H1 (cell line): ENCODE measurements around the gene C2CD4C. TPM values are rescaled to one million over a fixed set of nuclear protein-coding genes. Genes with fewer than 3 reads are reported as not detected.

ENCODE experiments used
- CTCF ChIA-PET: fragments of 300-600 bp; sonication (Branson Sonifier 250); formaldehyde crosslinking; loops from one replicate; lab custom pipeline; 2021; ENCODE audit not compliant: partially characterized antibody; lab: Charles Lee
- POLR2A ChIA-PET: fragments of 300-600 bp; sonication (Branson Sonifier 250); formaldehyde crosslinking; loops from one replicate; lab custom pipeline; 2021; ENCODE audit warnings: inconsistent platforms; ENCODE audit not compliant: partially characterized antibody; lab: Charles Lee
- DNase-seq, 2 experiments: peaks; one replicate each; pipeline versions ENCODE4 v3.0.0 to v3.0.0-alpha.2; 2010 to 2022; ENCODE audit warnings: low spot score in 2 of 2, low read depth in 1 of 2, mixed read lengths in 1 of 2
- FAIRE-seq: peaks from 2 replicates; lab custom pipeline; 2011; peaks lifted over from hg19 to GRCh38; lab: Jason Lieb, UNC
- H2AFZ ChIP-seq: 2 replicates; pipeline ENCODE4 v1.8.1; 2012; ENCODE audit warnings: low read length, inconsistent platforms
- H2AK5ac ChIP-seq: 2 replicates; pipeline ENCODE4 v1.6.1; 2013; ENCODE audit warnings: low read depth, low read length
- H2BK120ac ChIP-seq: replicated peaks from 2 replicates; pipeline ENCODE3; 2013; ENCODE audit warnings: low read depth, low read length, inconsistent platforms
- H2BK12ac ChIP-seq: 2 replicates; pipeline ENCODE4 v1.6.1; 2013; ENCODE audit warnings: low read depth, low read length
- H2BK15ac ChIP-seq: 2 replicates; pipeline ENCODE4 v1.6.1; 2013; ENCODE audit warnings: low read length
- H2BK20ac ChIP-seq: 2 replicates; pipeline ENCODE4 v1.6.1; 2013; ENCODE audit warnings: low read length
- H2BK5ac ChIP-seq: 2 replicates; pipeline ENCODE4 v1.6.1; 2013; ENCODE audit warnings: low read depth, low read length
- H3K14ac ChIP-seq: 2 replicates; pipeline ENCODE4 v1.6.1; 2013; ENCODE audit warnings: inconsistent platforms; ENCODE audit not compliant: insufficient read length
- H3K18ac ChIP-seq: 2 replicates; pipeline ENCODE4 v1.6.1; 2013; ENCODE audit warnings: low read length; ENCODE audit errors: extremely low read depth
- H3K23ac ChIP-seq: 2 replicates; pipeline ENCODE4 v1.6.1; 2013; ENCODE audit warnings: inconsistent platforms; ENCODE audit not compliant: insufficient read length
- H3K23me2 ChIP-seq: 2 replicates; pipeline ENCODE4 v1.6.1; 2013; ENCODE audit warnings: low read depth, low read length
- H3K27ac ChIP-seq: 2 replicates; pipeline ENCODE4 v1.6.1; 2011; ENCODE audit warnings: low read depth, low read length, inconsistent platforms
- H3K27me3 ChIP-seq, 4 experiments: replicated peaks in 1 of 4; 1 replicate in 1 of 4; 2 replicates in 3 of 4; pipeline versions ENCODE4 v1.6.1 to v1.8.1; 2011 to 2013; ENCODE audit warnings: low read length in 3 of 4, mild to moderate bottlenecking in 3 of 4, inconsistent platforms in 2 of 4, mixed read lengths in 2 of 4, moderate library complexity in 1 of 4; ENCODE audit not compliant: control insufficient read depth in 3 of 4, insufficient read depth in 3 of 4; ENCODE audit errors: extremely low read depth in 1 of 4
- H3K36me3 ChIP-seq, 4 experiments: 2 replicates each; pipeline versions ENCODE4 v1.6.1 to v1.8.1; 2011 to 2013; ENCODE audit warnings: mild to moderate bottlenecking in 4 of 4, low read length in 3 of 4, moderate library complexity in 2 of 4, control low read depth in 1 of 4, inconsistent platforms in 1 of 4; ENCODE audit not compliant: insufficient read depth in 4 of 4, control insufficient read depth in 2 of 4
- H3K4ac ChIP-seq: replicated peaks from 2 replicates; pipeline ENCODE3; 2013; ENCODE audit warnings: low read length, low read depth, mixed read lengths, inconsistent platforms; ENCODE audit not compliant: insufficient read length
- H3K4me1 ChIP-seq, 4 experiments: replicated peaks in 1 of 4; 1 replicate in 1 of 4; 2 replicates in 3 of 4; pipeline versions ENCODE4 v1.6.1 to v1.8.1; 2011 to 2013; ENCODE audit warnings: low read length in 3 of 4, inconsistent platforms in 2 of 4, mixed read lengths in 1 of 4; ENCODE audit not compliant: insufficient read depth in 4 of 4, control insufficient read depth in 3 of 4
- H3K4me2 ChIP-seq, 2 experiments: 2 replicates each; pipeline versions ENCODE4 v1.6.1 to v1.8.1; 2011 to 2013; ENCODE audit warnings: low read depth in 2 of 2, low read length in 2 of 2, control low read depth in 1 of 2, inconsistent platforms in 1 of 2, mild to moderate bottlenecking in 1 of 2; ENCODE audit not compliant: insufficient read depth in 1 of 2
- H3K4me3 ChIP-seq, 4 experiments: fragments of 200-600, 300-600 bp in 1 of 4; sonication (generic), shearing (Covaris generic), sonication (Bioruptor Twin) in 1 of 4; 2 replicates each; pipeline versions ENCODE4 v1.5.1 to v1.8.1; 2011 to 2016; ENCODE audit warnings: low read length in 4 of 4, low read depth in 3 of 4, control low read depth in 2 of 4, inconsistent platforms in 2 of 4, mild to moderate bottlenecking in 2 of 4, mixed read lengths in 1 of 4, moderate library complexity in 1 of 4; ENCODE audit not compliant: insufficient read depth in 2 of 4; ENCODE audit errors: extremely low read depth in 1 of 4
- H3K56ac ChIP-seq: replicated peaks from 2 replicates; pipeline ENCODE3; 2013; ENCODE audit warnings: low read depth, mild to moderate bottlenecking, mixed read lengths, low read length, inconsistent platforms; ENCODE audit not compliant: insufficient read length
- H3K79me1 ChIP-seq: 2 replicates; pipeline ENCODE4 v1.6.1; 2013; ENCODE audit warnings: low read depth, low read length, control low read depth
- H3K79me2 ChIP-seq, 2 experiments: 2 replicates each; pipeline versions ENCODE4 v1.6.1 to v1.8.1; 2012 to 2013; ENCODE audit warnings: low read length in 2 of 2, mild to moderate bottlenecking in 2 of 2, inconsistent platforms in 1 of 2; ENCODE audit not compliant: insufficient read depth in 2 of 2, control insufficient read depth in 1 of 2
- H3K9ac ChIP-seq, 4 experiments: replicated peaks in 1 of 4; 1 replicate in 1 of 4; 2 replicates in 3 of 4; pipeline versions ENCODE4 v1.6.1 to v1.8.1; 2011 to 2013; ENCODE audit warnings: low read depth in 3 of 4, low read length in 3 of 4, control low read depth in 2 of 4, mild to moderate bottlenecking in 2 of 4, moderate library complexity in 2 of 4, inconsistent platforms in 1 of 4; ENCODE audit errors: extremely low read depth in 1 of 4
- H3K9me3 ChIP-seq, 2 experiments: 2 replicates each; pipeline versions ENCODE4 v1.6.1 to v1.8.1; 2012 to 2013; ENCODE audit warnings: mild to moderate bottlenecking in 2 of 2, moderate library complexity in 2 of 2, control low read depth in 1 of 2, inconsistent platforms in 1 of 2, low read depth in 1 of 2, low read length in 1 of 2, mixed read lengths in 1 of 2; ENCODE audit not compliant: insufficient read depth in 2 of 2
- H4K20me1 ChIP-seq, 2 experiments: replicated peaks in 1 of 2; 2 replicates each; pipeline versions ENCODE3 to v1.8.1; 2011 to 2013; ENCODE audit warnings: inconsistent platforms in 2 of 2, low read length in 2 of 2, mild to moderate bottlenecking in 1 of 2; ENCODE audit not compliant: insufficient read depth in 2 of 2, control insufficient read depth in 1 of 2
- H4K5ac ChIP-seq: 2 replicates; pipeline ENCODE4 v1.6.1; 2013; ENCODE audit warnings: low read length, low read depth, mixed read lengths, inconsistent platforms; ENCODE audit not compliant: insufficient read length
- H4K8ac ChIP-seq: 2 replicates; pipeline ENCODE4 v1.8.0; 2013; ENCODE audit warnings: mild to moderate bottlenecking, moderate library complexity, low read length, inconsistent platforms; ENCODE audit not compliant: insufficient read depth; ENCODE audit errors: extremely low read depth
- H4K91ac ChIP-seq: replicated peaks from 2 replicates; pipeline ENCODE3; 2013; ENCODE audit warnings: low read length, mixed read lengths, inconsistent platforms; ENCODE audit not compliant: insufficient read length
- BRCA1 ChIP-seq: IDR thresholded peaks from 2 replicates; pipeline ENCODE4 v1.6.1; 2012; ENCODE audit warnings: low read depth, low read length, improper control_type of control experiment
- E2F6 ChIP-seq: IDR thresholded peaks from 2 replicates; pipeline ENCODE4 v1.6.1; 2012; ENCODE audit warnings: inconsistent platforms
- FOSL1 ChIP-seq: IDR thresholded peaks from 2 replicates; pipeline ENCODE4 v1.6.1; 2011; ENCODE audit warnings: mild to moderate bottlenecking, low read depth, low read length, moderate library complexity; ENCODE audit not compliant: insufficient read depth
- JUN ChIP-seq: IDR thresholded peaks from 2 replicates; pipeline ENCODE4 v1.6.1; 2011; ENCODE audit warnings: low read depth, mild to moderate bottlenecking, improper control_type of control experiment, low read length
- JUND ChIP-seq: IDR thresholded peaks from 2 replicates; pipeline ENCODE4 v1.6.1; 2011; ENCODE audit warnings: mild to moderate bottlenecking, improper control_type of control experiment, low read length
- KDM5A ChIP-seq: fragments of 200-600 bp; IDR thresholded peaks from 2 replicates; pipeline ENCODE4 v1.7.1; 2012; ENCODE audit warnings: mild to moderate bottlenecking, low read length, inconsistent platforms, mixed read lengths
- NRF1 ChIP-seq: IDR thresholded peaks from 2 replicates; pipeline ENCODE4 v1.6.1; 2011; ENCODE audit warnings: mild to moderate bottlenecking, low read depth, low read length, improper control_type of control experiment
- PHF8 ChIP-seq: fragments of 200-600 bp; sonication (generic); conservative IDR thresholded peaks from 2 replicates; pipeline ENCODE4 v1.7.1; 2012; ENCODE audit warnings: low read depth, mild to moderate bottlenecking, inconsistent platforms, low read length, moderate library complexity
- SIX5 ChIP-seq: IDR thresholded peaks from 2 replicates; pipeline ENCODE4 v1.6.1; 2011; ENCODE audit warnings: mild to moderate bottlenecking, low read depth, low read length
- SP1 ChIP-seq: IDR thresholded peaks from 2 replicates; pipeline ENCODE4 v1.6.1; 2011; ENCODE audit warnings: low read depth, low read length
- WGBS, 2 experiments: shearing (Covaris generic) in 1 of 2; methylation state at CpG; one replicate each; pipeline versions ENCODE4 v1.1.6 to v1.1.7; 2013 to 2015; ENCODE audit warnings: low lambda C conversion rate in 2 of 2, mixed read lengths in 2 of 2, inconsistent platforms in 1 of 2, low coverage in 1 of 2, missing lambda C conversion rate in 1 of 2; ENCODE audit not compliant: insufficient replicate concordance in 2 of 2, insufficient coverage in 1 of 2, insufficient read length in 1 of 2; ENCODE audit errors: extremely low coverage in 1 of 2, missing lambda C conversion rate in 1 of 2; 5-methylcytosine and 5-hydroxymethylcytosine counted together
- polyA plus RNA-seq, 7 experiments: library from polyadenylated mRNA; depleted of rRNA in 3 of 7; stranded (reverse) in 5 of 7; unstranded in 2 of 7; fragments of >200 nt in 5 of 7; fragments of 200-250 nt in 2 of 7; gene quantifications; 1 replicate in 5 of 7; 2 replicates in 1 of 7; 4 replicates in 1 of 7; pipeline versions ENCODE4 v1.2.1 to v1.2.3, GENCODE V29; 2011 to 2013; ENCODE audit warnings: missing spikeins in 2 of 7, mixed read lengths in 2 of 7
- total RNA-seq: library from RNA; stranded (reverse); fragmentation: NEBNext Ultra II Directional; extraction: Animal tissue kit (Norgen Biotek cat#: 25700); gene quantifications from 2 replicates; pipeline ENCODE4 v1.2.1, GENCODE V29; 2021

Gene C2CD4C
- total and polyA plus RNA-seq, 2 of the 8 experiments (the other 6 are each of a cell fraction or from before 2014, with no cell fraction given): 3.8 to 6.3 TPM

DNA sequence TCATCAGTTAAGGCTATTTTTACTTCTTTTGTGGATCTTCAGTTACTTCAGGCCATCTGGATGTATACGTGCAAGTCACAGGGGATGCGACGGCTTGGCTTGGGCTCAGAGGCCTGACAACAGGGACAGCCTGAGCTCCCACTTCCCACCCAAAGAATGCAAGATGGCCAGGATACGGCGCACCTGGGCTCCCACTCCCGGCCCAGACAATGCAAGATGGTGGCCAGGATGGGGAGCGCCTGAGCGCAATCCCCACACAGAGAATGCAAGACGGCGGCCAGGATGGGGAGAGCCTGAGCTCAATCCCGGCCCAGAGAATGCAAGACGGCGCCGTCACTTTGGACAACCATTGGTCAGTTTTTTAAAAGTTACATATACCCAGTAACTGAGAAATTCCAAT lies 39.1 kb downstream of the C2CD4C start:
- H3K27me3 ChIP-seq: no peaks in the 10 kb centered on the region
- H3K4me2 ChIP-seq: no peak overlapping the region
- H4K8ac ChIP-seq: no peak overlapping the region
- no peak overlapping the region for H3K27ac ChIP-seq
- no peaks in the 10 kb centered on the region for H3K36me3 ChIP-seq
- H3K4me1 ChIP-seq: no peaks in the 10 kb centered on the region
- no peak overlapping the region for H2AK5ac ChIP-seq
- DNase-seq (no peak), FAIRE-seq (no peak)
- no peaks in the 10 kb centered on the region for H3K79me1 ChIP-seq
- H3K23ac ChIP-seq: no peak overlapping the region
- ChIA-PET CTCF (interaction anchor here (0.8 to 4.6 kb wide), 3 partner anchors 15 to 38 kb away, joined by 3 to 25 read pairs (median 4); no protein-coding TSS in a partner anchor), POLR2A (no interaction called here)
- no peak overlapping the region for H2BK5ac ChIP-seq
- no peak overlapping the region for H4K5ac ChIP-seq
- H2BK120ac ChIP-seq: no peak overlapping the region
- no peak overlapping the region for H3K4me3 ChIP-seq
- TF ChIP-seq PHF8 (no peak), E2F6 (no peak), KDM5A (no peak), SP1 (no peak), BRCA1 (no peak), JUN (no peak), JUND (no peak), FOSL1 (no peak), SIX5 (no peak), NRF1 (no peak)
- no peak overlapping the region for H3K18ac ChIP-seq
- H2AFZ ChIP-seq: no peak overlapping the region
- 99% methylated on average over 14 of the region's 14 CpGs; no CpG with 5 or more reads in 1 of the 2 experiments for WGBS, 2 experiments
- H3K23me2 ChIP-seq: no peaks in the 10 kb centered on the region
- no peak overlapping the region for H3K4ac ChIP-seq
- H4K91ac ChIP-seq: no peak overlapping the region
- H2BK20ac ChIP-seq: no peak overlapping the region
- no peaks in the 10 kb centered on the region; a peak in 1 of 4 replicates for H3K9me3 ChIP-seq
- no peak overlapping the region for H3K56ac ChIP-seq
- no peak overlapping the region for H3K9ac ChIP-seq
- no peak overlapping the region for H3K14ac ChIP-seq
- no peak overlapping the region for H2BK15ac ChIP-seq
- peaks cover 0 to 2% of the 10 kb centered on the region in 2 experiments for H4K20me1 ChIP-seq
- H3K79me2 ChIP-seq: no peaks in the 10 kb centered on the region
- no peak overlapping the region for H2BK12ac ChIP-seq
